Mammary epithelial cell (primary cell): ENCODE results near the gene GJC3.

Experiments
- EZH2 ChIP-seq: IDR thresholded peaks from 2 replicates; pipeline ENCODE4 v1.6.1; 2012; ENCODE audit warnings: low read length, inconsistent platforms, borderline replicate concordance
- TF ChIP-seq, protein P1 (sequence below), 2 donors: IDR thresholded peaks in 1 of 2; conservative IDR thresholded peaks in 1 of 2; 2 replicates each; pipeline ENCODE4 v1.5.1; 2011 to 2012; ENCODE audit warnings: inconsistent platforms in 2 of 2, low read length in 2 of 2, mild to moderate bottlenecking in 2 of 2, control low read depth in 1 of 2, low read depth in 1 of 2; ENCODE audit not compliant: insufficient read depth in 1 of 2; ENCODE audit errors: extremely low read depth in 1 of 2

DNA sequence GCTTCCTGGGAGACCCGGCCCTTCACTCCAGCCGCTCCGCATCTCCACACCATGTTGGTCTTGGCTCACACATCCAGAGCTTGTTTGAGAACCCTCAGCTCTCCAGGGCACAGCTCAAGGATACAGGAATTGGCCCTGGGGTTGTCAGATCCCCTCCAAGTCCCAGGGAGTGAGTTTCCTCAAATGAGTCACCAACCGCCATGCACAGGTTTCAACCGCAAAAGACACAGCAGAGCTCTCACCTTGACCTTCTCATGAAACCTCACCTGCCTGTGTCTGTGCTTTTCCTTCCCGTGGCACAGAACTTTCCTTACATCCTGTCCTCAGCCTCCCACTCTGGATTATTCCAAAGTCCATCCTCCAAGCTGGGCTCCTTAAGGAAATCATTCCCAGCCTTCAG is 25.8 kb upstream of the GJC3 start:
- TF ChIP-seq, protein P1, sequence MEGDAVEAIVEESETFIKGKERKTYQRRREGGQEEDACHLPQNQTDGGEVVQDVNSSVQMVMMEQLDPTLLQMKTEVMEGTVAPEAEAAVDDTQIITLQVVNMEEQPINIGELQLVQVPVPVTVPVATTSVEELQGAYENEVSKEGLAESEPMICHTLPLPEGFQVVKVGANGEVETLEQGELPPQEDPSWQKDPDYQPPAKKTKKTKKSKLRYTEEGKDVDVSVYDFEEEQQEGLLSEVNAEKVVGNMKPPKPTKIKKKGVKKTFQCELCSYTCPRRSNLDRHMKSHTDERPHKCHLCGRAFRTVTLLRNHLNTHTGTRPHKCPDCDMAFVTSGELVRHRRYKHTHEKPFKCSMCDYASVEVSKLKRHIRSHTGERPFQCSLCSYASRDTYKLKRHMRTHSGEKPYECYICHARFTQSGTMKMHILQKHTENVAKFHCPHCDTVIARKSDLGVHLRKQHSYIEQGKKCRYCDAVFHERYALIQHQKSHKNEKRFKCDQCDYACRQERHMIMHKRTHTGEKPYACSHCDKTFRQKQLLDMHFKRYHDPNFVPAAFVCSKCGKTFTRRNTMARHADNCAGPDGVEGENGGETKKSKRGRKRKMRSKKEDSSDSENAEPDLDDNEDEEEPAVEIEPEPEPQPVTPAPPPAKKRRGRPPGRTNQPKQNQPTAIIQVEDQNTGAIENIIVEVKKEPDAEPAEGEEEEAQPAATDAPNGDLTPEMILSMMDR (conservative IDR thresholded peaks at IDR 0.05 in 1 of 2, IDR thresholded peaks at IDR 0.05 in 1 of 2; ENCODE audit: extremely low read depth in 1 of 2, insufficient read depth in 1 of 2, low read depth in 1 of 2, low read length in 2 of 2), result no peak
- TF ChIP-seq EZH2, result no peak
